Measurements from ENCODE around the gene GPHA2. TPM values are rescaled to one million over a fixed set of nuclear protein-coding genes. Genes with fewer than 3 reads are reported as not detected.

The GPHA2 gene
- total and polyA plus RNA-seq, 9 donors: 0.45 to 1.6 (median 0.72) TPM; not detected in 2

GRCh38 chr11:64963072-64963631 lies 27.5 kb upstream of the GPHA2 start:
- no peaks in the 10 kb centered on the region for H3K4me1 ChIP-seq (ENCODE audit: insufficient read depth)
- intact Hi-C loops (cut with DNase I): no loop called here
- no peaks in the 10 kb centered on the region for H3K36me3 ChIP-seq
- no peak for DNase-seq
- no peaks in the 10 kb centered on the region for H3K9me3 ChIP-seq
- TF ChIP-seq CTCF (IDR thresholded peaks at IDR 0.05) (no peak), POLR2A (IDR thresholded peaks at IDR 0.05) (no peak), EP300 (IDR thresholded peaks at IDR 0.05) (no peak)
- H3K27me3 ChIP-seq: no peaks in the 10 kb centered on the region
- 73 to 76% (median 75%) methylated on average over 5 of the region's 5 CpGs for WGBS, 3 donors
- no peak overlapping the region for H3K4me3 ChIP-seq
- H3K27ac ChIP-seq: no peak overlapping the region

- Histone ChIP-seq H3K27me3 (no peaks in the 10 kb centered on the region), H3K36me3 (no peaks in the 10 kb centered on the region), H3K27ac (no peak overlapping the region), H3K4me1 (ENCODE audit: insufficient read depth) (no peaks in the 10 kb centered on the region), H3K4me3 (no peak overlapping the region), H3K9me3 (no peaks in the 10 kb centered on the region)
- no peak for TF ChIP-seq POLR2A (IDR thresholded peaks at IDR 0.05)
- TF ChIP-seq EP300 (IDR thresholded peaks at IDR 0.05): no peak
- no peak for TF ChIP-seq CTCF (IDR thresholded peaks at IDR 0.05)
- 44 to 53% (median 45%) methylated on average over 4 of the region's 4 CpGs for WGBS, 3 donors
- intact Hi-C loops (cut with DNase I): no loop called here
- DNase-seq: no peak
Observed at GRCh38 chr11:64960719-64961118, 25.0 kb upstream of the GPHA2 start.

- intact Hi-C loops (cut with DNase I): no loop called here
- no peaks in the 10 kb centered on the region for H3K4me1 ChIP-seq (ENCODE audit: insufficient read depth)
- no peaks in the 10 kb centered on the region for H3K27me3 ChIP-seq
- H3K9me3 ChIP-seq: no peaks in the 10 kb centered on the region
- no peaks in the 10 kb centered on the region for H3K36me3 ChIP-seq
- TF ChIP-seq EP300 (IDR thresholded peaks at IDR 0.05): no peak
- TF ChIP-seq CTCF (IDR thresholded peaks at IDR 0.05): no peak
- no peak for TF ChIP-seq POLR2A (IDR thresholded peaks at IDR 0.05)
- no peak for DNase-seq
- WGBS, 3 donors: 59 to 67% (median 65%) methylated on average over 3 of the region's 3 CpGs
- no peak overlapping the region for H3K27ac ChIP-seq
- H3K4me3 ChIP-seq: no peak overlapping the region
Observed at GRCh38 chr11:64959498-64959897, 23.8 kb upstream of the GPHA2 start.

GRCh38 chr11:64954201-64954600 lies 18.5 kb upstream of the GPHA2 start:
- no peak for TF ChIP-seq EP300 (IDR thresholded peaks at IDR 0.05)
- no peak for TF ChIP-seq POLR2A (IDR thresholded peaks at IDR 0.05)
- no peak for TF ChIP-seq CTCF (IDR thresholded peaks at IDR 0.05)

More at GRCh38 chr11:64954201-64954600, 18.5 kb upstream of the GPHA2 start:
- intact Hi-C loops (cut with DNase I): no loop called here
- no peaks in the 10 kb centered on the region for H3K4me1 ChIP-seq (ENCODE audit: insufficient read depth)
- no peak overlapping the region for H3K4me3 ChIP-seq
- no peaks in the 10 kb centered on the region for H3K36me3 ChIP-seq
- H3K27me3 ChIP-seq: no peaks in the 10 kb centered on the region
- DNase-seq: no peak
- 37 to 58% (median 44%) methylated on average over 5 of the region's 5 CpGs for WGBS, 3 donors
- H3K9me3 ChIP-seq: no peaks in the 10 kb centered on the region
- no peak overlapping the region for H3K27ac ChIP-seq

Measured in ovary (tissue), 9 donors.